Kidney (tissue), 14 donors: ENCODE results near the gene CEP295NL. TPM values are rescaled to one million over a fixed set of nuclear protein-coding genes. Genes with fewer than 3 reads are reported as not detected.

Source experiments
- DNase-seq, 5 donors: peaks; one replicate each; pipeline ENCODE4 v3.0.0-alpha.2; 2013 to 2020
- FAIRE-seq: peaks from 2 replicates; lab custom pipeline; 2012; peaks lifted over from hg19 to GRCh38; lab: Jason Lieb, UNC
- H3K27ac ChIP-seq, 2 donors: one replicate each; pipeline ENCODE4 v1.7.0; 2013; ENCODE audit warnings: low read depth in 2 of 2, low read length in 2 of 2, inconsistent platforms in 1 of 2
- H3K27me3 ChIP-seq: one replicate; pipeline ENCODE4 v1.7.1; 2013; ENCODE audit warnings: low read length, inconsistent platforms; ENCODE audit not compliant: control insufficient read depth, insufficient read depth
- H3K36me3 ChIP-seq, 3 donors: one replicate each; pipeline versions ENCODE4 v1.7.0 to v1.7.1; 2013; ENCODE audit warnings: low read length in 3 of 3, control low read depth in 1 of 3, inconsistent platforms in 1 of 3; ENCODE audit not compliant: insufficient read depth in 3 of 3, control insufficient read depth in 2 of 3
- H3K4me1 ChIP-seq, 3 donors: one replicate each; pipeline versions ENCODE4 v1.7.0 to v1.7.1; 2013; ENCODE audit warnings: low read length in 3 of 3, inconsistent platforms in 1 of 3, low read depth in 1 of 3; ENCODE audit not compliant: control insufficient read depth in 2 of 3, insufficient read depth in 2 of 3
- H3K4me3 ChIP-seq, 3 donors: one replicate each; pipeline versions ENCODE4 v1.7.0 to v1.8.1; 2013; ENCODE audit warnings: low read length in 3 of 3, control low read depth in 1 of 3, inconsistent platforms in 1 of 3
- H3K9ac ChIP-seq, 3 donors: one replicate each; pipeline versions ENCODE4 v1.7.0 to v1.7.1; 2013; ENCODE audit warnings: low read length in 3 of 3, control low read depth in 1 of 3, inconsistent platforms in 1 of 3
- H3K9me3 ChIP-seq, 3 donors: one replicate each; pipeline versions ENCODE4 v1.7.0 to v1.7.1; 2013; ENCODE audit warnings: low read length in 3 of 3, control low read depth in 1 of 3, inconsistent platforms in 1 of 3; ENCODE audit not compliant: control insufficient read depth in 2 of 3, insufficient read depth in 1 of 3
- CTCF ChIP-seq: IDR thresholded peaks from 3 replicates; pipeline ENCODE4 v1.5.1; 2012; ENCODE audit warnings: mild to moderate bottlenecking, moderate library complexity, borderline replicate concordance; ENCODE audit not compliant: insufficient read depth; ENCODE audit errors: extremely low read depth
- intact Hi-C: fragments of 100-400 bp; cut with DNase I; formaldehyde crosslinking; loops from one replicate; pipeline ENCODE4 v1.11.1; 2022
- polyA plus RNA-seq: library from polyadenylated mRNA; stranded (reverse); fragments of 350-450 nt; fragmentation: Illumina TruSeq; extraction: RNeasy Lipid Tissue Mini Kit (QIAGEN cat#74804); gene quantifications from one replicate; pipeline ENCODE4 v1.2.3, GENCODE V29; 2014; ENCODE audit warnings: low read depth, low replicate concordance; ENCODE audit not compliant: insufficient read depth
- total RNA-seq: library from RNA; stranded (reverse); fragmentation: NEBNext Ultra II Directional; extraction: Animal tissue kit (Norgen Biotek cat#: 25700); gene quantifications from one replicate; pipeline ENCODE4 v1.2.1, GENCODE V29; 2021
- donor health status: control.
- donor health status: control.
- donor health status: control.
- donor health status: control.
- donor health status: control.
- donor health status: DM: yes; HTN: yes; CAD: no.
- donor health status: Normal renal cell carcinoma (clear cell type).

The CEP295NL gene
- total and polyA plus RNA-seq, 2 donors from 2014 or later, result 3.6 TPM; not detected in 1

GRCh38 chr17:78925234-78925633, 22.2 kb upstream of the CEP295NL start, which contains the start of gene TIMP2:
TSS of gene TIMP2 (minus strand) at chr17:78925387. CDS start at chr17:78925088, 299 bp downstream.
- Histone ChIP-seq H3K36me3 (no peaks in the 10 kb centered on the region), H3K4me1 (peaks cover 0 to 25% (median 12%) of the 10 kb centered on the region in 3 donors), H3K27ac (peak within 1 kb of the TSS; percentile 88 to 89), H3K4me3 (peak within 1 kb of the TSS; percentile 56 to 75 (median 59)), H3K9ac (peak within 1 kb of the TSS in 2 of 3 donors; percentile 32 to 58), H3K9me3 (no peaks in the 10 kb centered on the region), H3K27me3 (no peaks in the 10 kb centered on the region)
- DNase-seq (peak; percentile 93 to 97 (median 94)), FAIRE-seq (no peak)
- intact Hi-C loops, result no loop called here
- TF ChIP-seq CTCF, result peak; percentile 23

DNA sequence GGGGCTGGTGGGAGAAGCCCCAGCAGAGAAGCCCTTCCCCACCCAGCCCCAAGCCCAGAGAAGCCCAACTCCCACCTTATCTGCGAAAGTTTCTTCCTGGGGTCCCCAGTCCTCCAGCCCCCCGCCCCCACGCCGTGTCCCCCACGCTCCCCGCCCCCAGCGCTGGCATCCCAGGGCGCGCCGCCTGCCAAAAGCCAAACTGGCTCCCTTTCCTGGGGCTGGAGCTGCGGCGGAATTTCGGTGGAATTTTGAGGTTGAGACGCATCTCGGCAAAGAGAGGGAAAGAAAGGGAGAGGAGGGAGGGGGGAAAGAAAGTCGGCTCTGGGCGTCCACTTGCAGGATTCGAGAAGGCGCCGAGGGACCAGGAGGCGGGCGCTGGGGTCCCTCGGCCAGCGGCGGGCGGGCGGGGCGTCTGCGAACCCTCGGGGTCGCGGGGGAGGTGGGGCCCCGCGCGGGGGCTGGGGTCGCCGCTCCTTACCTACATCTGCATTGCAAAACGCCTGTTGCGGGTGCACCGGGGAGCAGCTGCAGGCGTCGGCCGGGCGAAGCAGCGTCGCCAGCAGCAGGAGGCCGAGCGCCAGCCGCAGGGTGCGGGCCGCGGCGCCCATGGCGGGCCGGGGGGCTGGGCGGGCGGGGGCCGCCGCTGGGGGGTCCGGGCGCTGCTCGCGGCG, 21.6 kb upstream of the CEP295NL start:
- intact Hi-C loops, result no loop called here
- peak overlapping the region; percentile 56 to 75 (median 59) for H3K4me3 ChIP-seq
- no peaks in the 10 kb centered on the region for H3K27me3 ChIP-seq
- no peak for TF ChIP-seq CTCF
- peak overlapping the region in 1 of 3 donors; percentile 58 for H3K9ac ChIP-seq
- FAIRE-seq, result no peak
- no peaks in the 10 kb centered on the region for H3K9me3 ChIP-seq
- peak in 4 of 5 donors; percentile 38 to 83 (median 74) for DNase-seq
- H3K27ac ChIP-seq, result peak overlapping the region in 1 of 2 donors; percentile 53
- H3K36me3 ChIP-seq, result no peaks in the 10 kb centered on the region
- peaks cover 0 to 27% (median 15%) of the 10 kb centered on the region in 3 donors for H3K4me1 ChIP-seq

GRCh38 chr17:78923660-78924453, 20.9 kb upstream of the CEP295NL start:
- Histone ChIP-seq H3K4me3 (peak overlapping the region; percentile 56 to 75 (median 59)), H3K27me3 (no peaks in the 10 kb centered on the region), H3K36me3 (no peaks in the 10 kb centered on the region), H3K9ac (peak overlapping the region; percentile 22 to 58 (median 32)), H3K4me1 (peaks cover 0 to 29% (median 15%) of the 10 kb centered on the region in 3 donors), H3K9me3 (no peaks in the 10 kb centered on the region), H3K27ac (peak overlapping the region; percentile 57 to 86)
- TF ChIP-seq CTCF, result no peak
- intact Hi-C loops, result no loop called here
- DNase-seq, result peak in 4 of 5 donors; percentile 63 to 95 (median 75)
- FAIRE-seq, result no peak
